Lower leg skin (tissue), 4 donors: ENCODE data around the gene GIMD1. TPM values are rescaled to one million over a fixed set of nuclear protein-coding genes. Genes with fewer than 3 reads are reported as not detected.

Experiments
- DNase-seq, 2 donors: peaks; one replicate each; pipeline ENCODE4 v3.0.0-alpha.2; 2019; ENCODE audit warnings: low spot score in 2 of 2
- H3K4me3 ChIP-seq: fragments of 200-600 bp; sonication (generic); 2 replicates; pipeline ENCODE4 v1.5.1; 2017; ENCODE audit warnings: mild to moderate bottlenecking, low read depth; ENCODE audit not compliant: poor library complexity, severe bottlenecking
- POLR2A ChIP-seq, 2 donors: fragments of 450-650 bp; IDR thresholded peaks; one replicate each; pipeline ENCODE4 v1.6.1; 2016 to 2017; ENCODE audit warnings: antibody characterized with exemption in 2 of 2, mild to moderate bottlenecking in 1 of 2, moderate library complexity in 1 of 2
- WGBS, 2 donors: methylation state at CpG; one replicate each; pipeline ENCODE4 v1.1.5; 2018; 5-methylcytosine and 5-hydroxymethylcytosine counted together
- intact Hi-C: fragments of 100-400 bp; cut with DNase I; formaldehyde crosslinking; loops from one replicate; pipeline ENCODE4 v1.15.0; 2023; ENCODE audit warnings: low total_unique reads
- total RNA-seq, 4 donors: library from RNA; depleted of rRNA; stranded (reverse); fragments of >200 nt; gene quantifications; one replicate each; pipeline ENCODE4 v1.1.0, GENCODE V29; 2016
- TF ChIP-seq, protein P1 (sequence below), 3 donors: fragments of 450-650 bp; IDR thresholded peaks; one replicate each; pipeline ENCODE4 v1.5.1; 2016; ENCODE audit warnings: antibody characterized with exemption in 3 of 3, mild to moderate bottlenecking in 3 of 3, moderate library complexity in 2 of 3

Gene GIMD1
- total RNA-seq, 4 donors from 2014 or later: not detected

DNA sequence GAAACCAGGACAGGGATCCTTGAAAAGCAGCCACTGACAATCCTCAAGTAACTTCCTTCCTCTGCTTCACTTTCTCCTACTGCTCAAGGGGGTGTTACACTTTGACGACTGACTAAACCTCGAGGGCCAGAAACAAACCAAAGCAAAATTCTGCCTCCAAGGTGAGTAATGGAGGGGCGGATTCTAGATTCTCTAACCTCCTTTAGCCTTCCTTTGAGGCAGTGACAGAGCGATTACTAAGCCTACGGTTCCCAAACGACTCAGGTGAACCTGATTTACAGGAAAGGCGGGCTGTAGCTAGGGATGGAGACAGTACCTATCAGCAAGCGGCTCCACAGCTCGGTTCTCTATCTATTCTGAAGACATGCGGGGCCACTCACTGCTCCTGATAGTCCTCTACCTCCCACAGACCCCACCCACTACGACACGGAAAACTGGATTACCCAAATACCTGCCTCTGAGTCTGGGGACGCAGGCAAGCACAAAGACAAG, 53.1 kb downstream of the GIMD1 start:
- TF ChIP-seq POLR2A (IDR thresholded peaks at IDR 0.05): no peak
- TF ChIP-seq, protein P1, sequence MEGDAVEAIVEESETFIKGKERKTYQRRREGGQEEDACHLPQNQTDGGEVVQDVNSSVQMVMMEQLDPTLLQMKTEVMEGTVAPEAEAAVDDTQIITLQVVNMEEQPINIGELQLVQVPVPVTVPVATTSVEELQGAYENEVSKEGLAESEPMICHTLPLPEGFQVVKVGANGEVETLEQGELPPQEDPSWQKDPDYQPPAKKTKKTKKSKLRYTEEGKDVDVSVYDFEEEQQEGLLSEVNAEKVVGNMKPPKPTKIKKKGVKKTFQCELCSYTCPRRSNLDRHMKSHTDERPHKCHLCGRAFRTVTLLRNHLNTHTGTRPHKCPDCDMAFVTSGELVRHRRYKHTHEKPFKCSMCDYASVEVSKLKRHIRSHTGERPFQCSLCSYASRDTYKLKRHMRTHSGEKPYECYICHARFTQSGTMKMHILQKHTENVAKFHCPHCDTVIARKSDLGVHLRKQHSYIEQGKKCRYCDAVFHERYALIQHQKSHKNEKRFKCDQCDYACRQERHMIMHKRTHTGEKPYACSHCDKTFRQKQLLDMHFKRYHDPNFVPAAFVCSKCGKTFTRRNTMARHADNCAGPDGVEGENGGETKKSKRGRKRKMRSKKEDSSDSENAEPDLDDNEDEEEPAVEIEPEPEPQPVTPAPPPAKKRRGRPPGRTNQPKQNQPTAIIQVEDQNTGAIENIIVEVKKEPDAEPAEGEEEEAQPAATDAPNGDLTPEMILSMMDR (IDR thresholded peaks at IDR 0.05): no peak
- intact Hi-C loops: no loop called here
- peak overlapping the region; percentile 73 for H3K4me3 ChIP-seq
- 0 to 2% methylated on average over 12 to 13 of the region's 13 CpGs for WGBS, 2 donors
- DNase-seq: peak in 1 of 2 donors; percentile 35

DNA sequence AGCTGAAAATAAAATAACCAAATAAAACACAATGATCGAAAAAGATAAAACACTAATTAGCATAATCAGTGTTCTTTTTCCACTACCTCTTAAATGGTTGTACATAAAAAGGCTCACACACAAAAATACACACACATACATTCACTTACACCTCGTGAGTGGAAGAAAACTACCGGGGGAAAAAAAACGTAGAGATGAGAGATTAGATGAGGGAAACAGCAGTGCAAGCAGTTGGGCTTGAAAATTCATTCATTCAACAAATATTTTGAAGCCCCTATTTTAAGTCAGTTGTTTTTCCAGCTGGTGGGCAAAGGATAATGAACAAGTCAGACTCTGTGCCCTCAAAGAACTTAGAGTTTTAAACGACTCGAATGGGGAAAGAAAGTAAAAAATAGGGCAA, 53.6 kb downstream of the GIMD1 start:
- intact Hi-C loops: no loop called here

DNA sequence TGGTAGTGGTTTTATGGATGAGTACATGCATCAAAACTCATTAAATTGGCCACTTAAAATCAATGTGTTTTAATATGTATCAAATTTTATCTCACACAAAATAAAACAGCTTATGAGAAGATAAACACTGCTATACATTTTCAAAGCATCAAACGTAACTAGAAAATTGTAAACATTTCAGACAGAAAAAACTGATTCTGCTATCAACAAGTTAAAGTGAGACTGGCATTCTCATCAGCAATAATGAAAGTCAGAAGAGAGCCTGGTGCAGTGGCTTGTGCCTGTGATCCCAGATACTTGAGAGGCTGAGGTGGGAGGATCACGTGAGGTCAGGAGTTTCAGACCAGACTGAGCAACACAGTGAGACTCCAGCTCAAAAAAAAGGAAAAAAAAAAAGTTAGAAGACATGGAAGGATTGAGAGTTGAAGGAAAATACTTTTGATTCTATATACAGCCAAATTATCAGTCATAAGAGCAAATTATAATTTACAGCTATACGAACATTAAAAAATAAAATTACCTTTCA, 55.5 kb downstream of the GIMD1 start:
- no peak for DNase-seq
- WGBS, 2 donors: 83 to 86% methylated on average over 3 of the region's 3 CpGs
- intact Hi-C loops: no loop called here
- H3K4me3 ChIP-seq: no peak overlapping the region
- no peak for TF ChIP-seq POLR2A (IDR thresholded peaks at IDR 0.05)
- TF ChIP-seq, protein P1 (IDR thresholded peaks at IDR 0.05): no peak

More for the DNA sequence above, 53.6 kb downstream of the GIMD1 start:
- DNase-seq: no peak
- 30 to 34% methylated on average over 6 of the region's 6 CpGs for WGBS, 2 donors
- H3K4me3 ChIP-seq: no peak overlapping the region
- no peak for TF ChIP-seq POLR2A (IDR thresholded peaks at IDR 0.05)
- TF ChIP-seq, protein P1 (IDR thresholded peaks at IDR 0.05): no peak

DNA sequence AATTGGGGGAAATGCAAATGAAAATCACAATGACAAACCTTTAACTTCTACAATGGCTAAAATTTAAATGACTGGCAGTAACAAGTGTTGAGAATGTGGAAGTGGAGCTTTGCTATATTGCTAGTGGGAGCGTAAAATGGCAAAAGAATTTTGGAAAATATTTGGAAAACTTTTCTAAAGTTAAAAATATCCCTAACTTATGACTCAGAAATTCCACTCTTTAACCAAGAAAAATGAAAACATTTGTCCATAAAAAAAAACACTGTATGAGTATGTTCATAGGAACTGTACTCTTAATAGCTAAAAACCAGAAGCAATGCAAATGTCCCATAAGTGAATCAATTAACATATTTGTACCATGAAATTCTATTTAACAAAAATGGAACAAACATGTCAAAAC, 56.2 kb downstream of the GIMD1 start:
- DNase-seq: no peak
- TF ChIP-seq POLR2A (IDR thresholded peaks at IDR 0.05): no peak
- intact Hi-C loops: no loop called here
- H3K4me3 ChIP-seq: no peak overlapping the region
- 66 to 74% methylated on average over 1 of the region's 1 CpG for WGBS, 2 donors

Other genes starting within 250 kb of the GIMD1 start
- gene TBCK, start 52.6 kb downstream of the GIMD1 start, total RNA-seq: 10 to 100 TPM; 15.6 to 29.9 (median 21.8) TPM
- 10 to 100 TPM; 14.9 to 25.0 (median 18.6) TPM for gene AIMP1, start 52.2 kb downstream of the GIMD1 start, total RNA-seq